ENCODE results near the gene B9D2.
A peak's percentile ranks its signal among the peaks of the same experiment; 100 is the strongest.

The B9D2 gene

GRCh38 chr19:41363371-41363752 is 587 bp downstream of the B9D2 start:
- TF ChIP-seq, protein P1, sequence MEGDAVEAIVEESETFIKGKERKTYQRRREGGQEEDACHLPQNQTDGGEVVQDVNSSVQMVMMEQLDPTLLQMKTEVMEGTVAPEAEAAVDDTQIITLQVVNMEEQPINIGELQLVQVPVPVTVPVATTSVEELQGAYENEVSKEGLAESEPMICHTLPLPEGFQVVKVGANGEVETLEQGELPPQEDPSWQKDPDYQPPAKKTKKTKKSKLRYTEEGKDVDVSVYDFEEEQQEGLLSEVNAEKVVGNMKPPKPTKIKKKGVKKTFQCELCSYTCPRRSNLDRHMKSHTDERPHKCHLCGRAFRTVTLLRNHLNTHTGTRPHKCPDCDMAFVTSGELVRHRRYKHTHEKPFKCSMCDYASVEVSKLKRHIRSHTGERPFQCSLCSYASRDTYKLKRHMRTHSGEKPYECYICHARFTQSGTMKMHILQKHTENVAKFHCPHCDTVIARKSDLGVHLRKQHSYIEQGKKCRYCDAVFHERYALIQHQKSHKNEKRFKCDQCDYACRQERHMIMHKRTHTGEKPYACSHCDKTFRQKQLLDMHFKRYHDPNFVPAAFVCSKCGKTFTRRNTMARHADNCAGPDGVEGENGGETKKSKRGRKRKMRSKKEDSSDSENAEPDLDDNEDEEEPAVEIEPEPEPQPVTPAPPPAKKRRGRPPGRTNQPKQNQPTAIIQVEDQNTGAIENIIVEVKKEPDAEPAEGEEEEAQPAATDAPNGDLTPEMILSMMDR (IDR thresholded peaks at IDR 0.05; ENCODE audit: borderline replicate concordance, insufficient read depth, low read depth, low read length), result no peak
- peak overlapping the region; percentile 83 for H3K4me3 ChIP-seq (ENCODE audit: low read depth, low read length)

DNA sequence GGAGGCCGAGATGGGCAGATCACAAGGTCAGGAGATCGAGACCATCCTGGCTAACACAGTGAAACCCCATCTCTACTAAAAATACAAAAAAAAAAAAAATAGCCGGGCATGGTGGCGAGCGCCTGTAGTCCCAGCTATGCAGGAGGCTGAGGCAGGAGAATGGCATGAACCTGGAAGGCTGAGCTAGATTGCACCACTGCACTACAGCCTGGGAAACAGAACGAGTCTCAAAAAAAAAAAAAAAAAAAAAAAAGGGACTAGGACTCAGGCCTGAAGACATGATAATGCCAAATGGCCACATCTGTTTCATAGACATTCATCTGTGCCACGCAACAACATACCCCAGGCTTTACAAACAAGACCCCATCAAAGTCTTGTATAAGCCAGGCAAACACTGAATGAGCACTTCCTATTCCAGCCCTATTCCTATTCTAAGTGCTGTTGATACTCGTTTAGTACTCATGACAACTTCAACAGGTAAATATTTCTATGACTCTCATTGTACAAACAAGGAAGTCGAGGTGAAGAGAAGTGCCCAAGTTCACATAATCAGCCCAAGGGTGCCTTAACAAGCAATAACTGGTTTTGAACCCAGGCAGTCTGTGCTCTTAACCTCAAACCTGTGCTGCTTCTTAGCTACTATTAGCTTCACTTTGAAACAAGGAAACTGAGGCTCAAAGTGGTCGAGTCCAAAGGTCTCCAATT is 1.7 kb downstream of the B9D2 start:
- TF ChIP-seq, protein P1 (IDR thresholded peaks at IDR 0.05; ENCODE audit: borderline replicate concordance, insufficient read depth, low read depth, low read length), result no peak
- H3K4me3 ChIP-seq (ENCODE audit: low read depth, low read length), result no peak overlapping the region

- no peak overlapping the region for H3K4me3 ChIP-seq (ENCODE audit: low read depth, low read length)
- TF ChIP-seq, protein P1 (IDR thresholded peaks at IDR 0.05; ENCODE audit: borderline replicate concordance, insufficient read depth, low read depth, low read length), result no peak
These were observed 4.2 kb downstream of the B9D2 start for GRCh38 chr19:41359741-41360140.

DNA sequence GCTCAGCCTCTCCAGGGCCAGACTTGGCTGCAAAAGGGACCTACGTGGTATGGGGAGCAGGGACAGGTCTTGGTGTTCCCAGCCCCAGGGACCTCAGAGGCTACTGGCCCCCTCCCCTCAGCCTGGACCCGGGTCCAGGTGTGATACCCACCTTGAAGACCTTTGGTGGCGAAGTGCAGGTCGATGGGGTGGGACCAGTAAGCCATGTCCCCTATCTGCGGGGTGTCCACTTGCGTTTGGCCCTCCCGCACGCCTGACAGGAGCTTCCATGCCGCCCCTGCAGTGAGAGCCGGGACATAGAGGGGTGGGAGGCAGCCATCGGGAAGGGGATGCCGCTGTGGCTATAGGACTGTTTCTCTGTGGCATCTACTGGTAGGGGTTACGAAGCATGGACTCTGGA is 6.2 kb downstream of the B9D2 start:
- TF ChIP-seq, protein P1 (IDR thresholded peaks at IDR 0.05; ENCODE audit: borderline replicate concordance, insufficient read depth, low read depth, low read length), result no peak
- no peak overlapping the region for H3K4me3 ChIP-seq (ENCODE audit: low read depth, low read length)

- no peak overlapping the region for H3K4me3 ChIP-seq (ENCODE audit: low read depth, low read length)
- TF ChIP-seq, protein P1 (IDR thresholded peaks at IDR 0.05; ENCODE audit: borderline replicate concordance, insufficient read depth, low read depth, low read length), result no peak
These were observed 6.8 kb downstream of the B9D2 start for GRCh38 chr19:41356984-41357739.

DNA sequence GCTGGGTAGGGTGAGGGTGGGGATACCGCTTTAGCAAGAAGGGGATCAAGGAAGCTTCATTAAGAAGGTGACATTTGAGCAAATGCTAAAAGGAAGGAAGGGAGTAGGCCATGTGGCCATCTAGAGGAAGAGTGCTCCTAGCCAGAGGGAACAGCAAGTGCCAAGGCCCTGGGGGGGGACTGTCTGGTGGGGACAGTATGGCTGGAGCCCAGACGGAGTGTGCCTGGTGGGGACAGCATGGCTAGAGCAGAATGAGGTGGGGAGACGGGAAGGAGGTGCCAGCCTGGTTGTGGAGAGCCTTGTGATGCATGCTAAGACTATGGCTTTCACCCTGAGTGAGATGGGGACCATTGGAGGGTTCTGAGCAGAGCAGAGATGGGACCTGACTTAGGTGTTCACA is 8.1 kb downstream of the B9D2 start:
- no peak overlapping the region for H3K4me3 ChIP-seq (ENCODE audit: low read depth, low read length)
- TF ChIP-seq, protein P1 (IDR thresholded peaks at IDR 0.05; ENCODE audit: borderline replicate concordance, insufficient read depth, low read depth, low read length), result no peak

DNA sequence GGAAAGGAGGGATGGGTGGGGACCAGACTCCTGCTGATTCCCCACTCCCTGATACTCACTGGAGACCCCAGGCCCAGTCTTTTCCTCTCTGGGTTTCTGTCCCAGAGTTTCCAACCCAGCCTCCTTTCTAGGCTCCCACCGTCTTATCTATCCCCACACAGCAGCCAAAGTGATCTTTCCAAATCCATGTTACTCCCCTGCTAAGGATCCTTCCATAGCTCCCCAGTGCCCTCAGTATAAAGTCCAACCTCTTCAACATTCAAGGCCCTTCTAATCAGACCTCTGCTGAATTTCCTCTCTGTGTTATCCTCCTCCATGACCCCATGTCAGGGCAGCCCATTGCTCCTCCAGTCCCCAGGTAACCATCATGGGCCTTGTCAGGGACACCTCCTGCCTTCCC is 8.9 kb downstream of the B9D2 start:
- TF ChIP-seq, protein P1 (IDR thresholded peaks at IDR 0.05; ENCODE audit: borderline replicate concordance, insufficient read depth, low read depth, low read length), result no peak
- H3K4me3 ChIP-seq (ENCODE audit: low read depth, low read length), result no peak overlapping the region
